Stimulated activated CD4-positive, alpha-beta T cell treated with anti-CD3 and anti-CD28 coated beads, Interleukin-1b, Interleukin-23, amount 100 ng/mL, for 48 hours (primary cell): ENCODE measurements around the gene ASH1L.
"Not testable (repeated sequence)": the region's sequence is repeated elsewhere in the genome, so short reads cannot be mapped to it uniquely, and the experiment has no call there.

Source experiments
- DNase-seq: peaks from one replicate; pipeline ENCODE4 v3.0.0-alpha.2; 2020

Gene ASH1L

GRCh38 chr1:155486952-155487351, 75.7 kb downstream of the ASH1L start:
- DNase-seq, result not testable (repeated sequence)

GRCh38 chr1:155485945-155486344, 76.7 kb downstream of the ASH1L start:
- no peak for DNase-seq

- DNase-seq, result no peak
Observed at GRCh38 chr1:155485222-155485621, 77.4 kb downstream of the ASH1L start.

- no peak for DNase-seq
Observed at GRCh38 chr1:155481741-155482241, 80.8 kb downstream of the ASH1L start.

- no peak for DNase-seq
Observed at GRCh38 chr1:155479205-155479604, 83.4 kb downstream of the ASH1L start.

- no peak for DNase-seq
Observed at GRCh38 chr1:155478270-155478852, 84.2 kb downstream of the ASH1L start.

- no peak for DNase-seq
Observed at GRCh38 chr1:155474146-155474545, 88.5 kb downstream of the ASH1L start.

GRCh38 chr1:155473151-155473821, 89.3 kb downstream of the ASH1L start:
- DNase-seq, result no peak

GRCh38 chr1:155472491-155473083, 90.0 kb downstream of the ASH1L start:
- DNase-seq, result no peak

GRCh38 chr1:155471891-155472290, 90.7 kb downstream of the ASH1L start:
- DNase-seq, result no peak

GRCh38 chr1:155471026-155471425, 91.6 kb downstream of the ASH1L start:
- no peak for DNase-seq

- DNase-seq, result no peak
Observed at GRCh38 chr1:155466996-155467395, 95.6 kb downstream of the ASH1L start.

GRCh38 chr1:155466617-155466972, 96.0 kb downstream of the ASH1L start:
- no peak for DNase-seq

- no peak for DNase-seq
Observed at GRCh38 chr1:155463865-155464650, 98.5 kb downstream of the ASH1L start.

- DNase-seq, result no peak
Observed at GRCh38 chr1:155458111-155458510, 104.5 kb downstream of the ASH1L start.

GRCh38 chr1:155457266-155457665, 105.3 kb downstream of the ASH1L start:
- no peak for DNase-seq

- DNase-seq, result no peak
Observed at GRCh38 chr1:155455588-155456195, 106.9 kb downstream of the ASH1L start.

- DNase-seq, result no peak
Observed at GRCh38 chr1:155454096-155454495, 108.5 kb downstream of the ASH1L start.

GRCh38 chr1:155453141-155453540, 109.5 kb downstream of the ASH1L start:
- no peak for DNase-seq

- DNase-seq, result no peak
Observed at GRCh38 chr1:155451199-155451598, 111.4 kb downstream of the ASH1L start.

GRCh38 chr1:155442431-155442830, 120.2 kb downstream of the ASH1L start:
- not testable (repeated sequence) for DNase-seq

GRCh38 chr1:155437405-155437804, 125.2 kb downstream of the ASH1L start:
- DNase-seq, result no peak

- DNase-seq, result not testable (repeated sequence)
Observed at GRCh38 chr1:155433831-155434389, 128.7 kb downstream of the ASH1L start.
